Fibroblast of pulmonary artery (primary cell): ENCODE results near the gene EPN2.

Experiments
- DNase-seq: peaks from one replicate; pipeline ENCODE4 v3.0.0-alpha.2; 2010; ENCODE audit warnings: low read depth
- H3K4me3 ChIP-seq: replicated peaks from 2 replicates; pipeline ENCODE4 v1.5.1; 2011; ENCODE audit warnings: low read depth, mild to moderate bottlenecking, control low read depth, low read length, moderate library complexity
- TF ChIP-seq, protein P1 (sequence below): IDR thresholded peaks from 2 replicates; pipeline ENCODE4 v1.5.1; 2011; ENCODE audit warnings: mild to moderate bottlenecking, control low read depth, low read length, inconsistent platforms; ENCODE audit errors: missing control alignments

The EPN2 gene

GRCh38 chr17:19287651-19288050 is 50.5 kb downstream of the EPN2 start:
- TF ChIP-seq, protein P1, sequence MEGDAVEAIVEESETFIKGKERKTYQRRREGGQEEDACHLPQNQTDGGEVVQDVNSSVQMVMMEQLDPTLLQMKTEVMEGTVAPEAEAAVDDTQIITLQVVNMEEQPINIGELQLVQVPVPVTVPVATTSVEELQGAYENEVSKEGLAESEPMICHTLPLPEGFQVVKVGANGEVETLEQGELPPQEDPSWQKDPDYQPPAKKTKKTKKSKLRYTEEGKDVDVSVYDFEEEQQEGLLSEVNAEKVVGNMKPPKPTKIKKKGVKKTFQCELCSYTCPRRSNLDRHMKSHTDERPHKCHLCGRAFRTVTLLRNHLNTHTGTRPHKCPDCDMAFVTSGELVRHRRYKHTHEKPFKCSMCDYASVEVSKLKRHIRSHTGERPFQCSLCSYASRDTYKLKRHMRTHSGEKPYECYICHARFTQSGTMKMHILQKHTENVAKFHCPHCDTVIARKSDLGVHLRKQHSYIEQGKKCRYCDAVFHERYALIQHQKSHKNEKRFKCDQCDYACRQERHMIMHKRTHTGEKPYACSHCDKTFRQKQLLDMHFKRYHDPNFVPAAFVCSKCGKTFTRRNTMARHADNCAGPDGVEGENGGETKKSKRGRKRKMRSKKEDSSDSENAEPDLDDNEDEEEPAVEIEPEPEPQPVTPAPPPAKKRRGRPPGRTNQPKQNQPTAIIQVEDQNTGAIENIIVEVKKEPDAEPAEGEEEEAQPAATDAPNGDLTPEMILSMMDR, result no peak
- DNase-seq, result no peak
- H3K4me3 ChIP-seq, result no peak overlapping the region

- peak; percentile 29 for DNase-seq
- TF ChIP-seq, protein P1, result no peak
These were observed 51.3 kb downstream of the EPN2 start for GRCh38 chr17:19288453-19288852.

GRCh38 chr17:19290066-19290705 is 53.0 kb downstream of the EPN2 start:
- DNase-seq, result no peak
- H3K4me3 ChIP-seq, result no peak overlapping the region
- TF ChIP-seq, protein P1, result no peak

More at GRCh38 chr17:19288453-19288852, 51.3 kb downstream of the EPN2 start:
- no peak overlapping the region for H3K4me3 ChIP-seq

GRCh38 chr17:19291646-19292376 is 54.6 kb downstream of the EPN2 start:
- no peak for DNase-seq
- H3K4me3 ChIP-seq, result no peak overlapping the region
- TF ChIP-seq, protein P1, result no peak

DNA sequence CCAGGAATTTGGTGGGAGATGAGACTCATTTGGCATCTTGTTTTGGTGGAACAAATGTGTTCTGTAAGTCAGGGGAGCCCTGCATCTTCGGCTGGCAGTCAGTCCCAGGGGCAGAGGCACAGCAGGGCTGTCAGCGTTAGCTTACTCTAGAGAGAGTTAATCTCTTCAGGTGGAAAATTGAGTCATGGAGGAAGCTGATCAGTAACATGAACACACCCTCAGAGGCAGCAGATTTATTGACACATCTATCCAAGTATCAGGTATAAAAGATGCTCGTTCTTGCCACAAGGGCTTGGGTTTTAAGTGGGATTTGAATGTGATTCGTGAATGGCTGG is 55.2 kb downstream of the EPN2 start:
- no peak overlapping the region for H3K4me3 ChIP-seq
- TF ChIP-seq, protein P1, result no peak
- no peak for DNase-seq

GRCh38 chr17:19294443-19294842 is 57.3 kb downstream of the EPN2 start:
- DNase-seq, result no peak
- TF ChIP-seq, protein P1, result no peak

More at GRCh38 chr17:19294443-19294842, 57.3 kb downstream of the EPN2 start:
- no peak overlapping the region for H3K4me3 ChIP-seq
